ENCODE data around the gene SPRYD3. TPM values are rescaled to one million over a fixed set of nuclear protein-coding genes. Genes with fewer than 3 reads are reported as not detected.
A peak's percentile ranks its signal among the peaks of the same experiment; 100 is the strongest.

Gene SPRYD3
- total RNA-seq, 1 donor from 2014 or later: 17.9 TPM

GRCh38 chr12:53105712-53106439 is 26.7 kb upstream of the SPRYD3 start:
- no peaks in the 10 kb centered on the region for H3K27me3 Mint-ChIP-seq
- peaks cover 36% of the 10 kb centered on the region for H3K4me1 Mint-ChIP-seq (ENCODE audit: low read depth)
- H3K9me3 Mint-ChIP-seq (ENCODE audit: low read depth): peaks cover 3% of the 10 kb centered on the region
- no peak overlapping the region for H3K4me3 Mint-ChIP-seq (ENCODE audit: low read depth)
- no peak for DNase-seq (ENCODE audit: low spot score, unreplicated experiment)
- peaks cover 2% of the 10 kb centered on the region for H3K36me3 Mint-ChIP-seq (ENCODE audit: insufficient read depth)
- no peak for TF ChIP-seq CTCF (IDR thresholded peaks at IDR 0.05; ENCODE audit: unreplicated experiment)
- H3K27ac Mint-ChIP-seq: no peak overlapping the region

GRCh38 chr12:53105256-53105655 is 26.1 kb upstream of the SPRYD3 start:
- Mint-ChIP-seq H3K4me1 (ENCODE audit: low read depth) (peaks cover 38% of the 10 kb centered on the region), H3K36me3 (ENCODE audit: insufficient read depth) (peaks cover 2% of the 10 kb centered on the region), H3K27ac (peak overlapping the region; percentile 29), H3K9me3 (ENCODE audit: low read depth) (peaks cover 3% of the 10 kb centered on the region), H3K27me3 (no peaks in the 10 kb centered on the region), H3K4me3 (ENCODE audit: low read depth) (no peak overlapping the region)
- TF ChIP-seq CTCF (IDR thresholded peaks at IDR 0.05; ENCODE audit: unreplicated experiment): no peak
- no peak for DNase-seq (ENCODE audit: low spot score, unreplicated experiment)

DNA sequence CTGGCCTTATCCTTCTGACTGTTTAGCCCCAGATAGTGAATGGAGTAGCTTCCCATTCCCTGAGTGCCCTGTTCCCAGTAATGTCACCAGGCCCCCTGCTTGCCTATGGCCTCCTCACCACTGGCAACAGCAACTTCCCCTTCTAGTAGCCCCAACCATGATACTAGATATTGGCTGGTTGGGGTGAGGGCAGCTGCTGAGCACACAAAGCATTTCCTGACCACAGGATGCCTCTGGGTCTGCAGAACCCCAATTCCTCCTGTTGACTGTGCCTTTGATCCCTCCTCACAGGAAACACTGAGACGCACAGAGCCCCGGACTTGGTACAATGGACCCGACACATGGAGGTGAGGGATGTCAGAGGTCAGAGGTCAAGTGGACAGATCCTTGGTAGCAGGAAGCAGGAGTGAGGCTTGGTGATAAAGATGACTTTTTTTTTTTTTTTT is 24.7 kb upstream of the SPRYD3 start:
- no peak for TF ChIP-seq CTCF (IDR thresholded peaks at IDR 0.05; ENCODE audit: unreplicated experiment)
- no peaks in the 10 kb centered on the region for H3K9me3 Mint-ChIP-seq (ENCODE audit: low read depth)
- no peak overlapping the region for H3K4me3 Mint-ChIP-seq (ENCODE audit: low read depth)
- peaks cover 44% of the 10 kb centered on the region for H3K4me1 Mint-ChIP-seq (ENCODE audit: low read depth)
- no peak overlapping the region for H3K27ac Mint-ChIP-seq
- H3K27me3 Mint-ChIP-seq: no peaks in the 10 kb centered on the region
- no peaks in the 10 kb centered on the region for H3K36me3 Mint-ChIP-seq (ENCODE audit: insufficient read depth)
- no peak for DNase-seq (ENCODE audit: low spot score, unreplicated experiment)

GRCh38 chr12:53102883-53103807 is 24.0 kb upstream of the SPRYD3 start, which contains the start of gene SOAT2:
Gene SOAT2 (plus strand): TSS chr12:53103486. CDS start chr12:53103578, 92 bp downstream.
- peaks cover 52% of the 10 kb centered on the region for H3K4me1 Mint-ChIP-seq (ENCODE audit: low read depth)
- TF ChIP-seq CTCF (IDR thresholded peaks at IDR 0.05; ENCODE audit: unreplicated experiment): no peak
- DNase-seq (ENCODE audit: low spot score, unreplicated experiment): no peak
- no peaks in the 10 kb centered on the region for H3K36me3 Mint-ChIP-seq (ENCODE audit: insufficient read depth)
- no peak within 1 kb of the TSS for H3K4me3 Mint-ChIP-seq (ENCODE audit: low read depth)
- no peaks in the 10 kb centered on the region for H3K27me3 Mint-ChIP-seq
- H3K27ac Mint-ChIP-seq: peak within 1 kb of the TSS; percentile 79
- H3K9me3 Mint-ChIP-seq (ENCODE audit: low read depth): no peaks in the 10 kb centered on the region

Data from progenitor cell of endocrine pancreas (in vitro differentiated cells).